NCI-H2227 treated with DMSO at 0.1 percent for 48 hours (cell line): Measurements from ENCODE around the gene TNFAIP2.

Experiments used
- DNase-seq: peaks from one replicate; lab custom pipeline; 2025; lab: John Stamatoyannopoulos, UW

Gene TNFAIP2

GRCh38 chr14:103093856-103094405 is 29.3 kb upstream of the TNFAIP2 start:
- DNase-seq: no peak

- no peak for DNase-seq
These were observed 28.7 kb upstream of the TNFAIP2 start, which contains the start of gene EXOC3L4 for GRCh38 chr14:103094406-103095209. EXOC3L4 (plus strand) TSS chr14:103094725; CDS start chr14:103100220, 5,495 bp downstream.

- DNase-seq: no peak
These were observed 28.0 kb upstream of the TNFAIP2 start for GRCh38 chr14:103095210-103095778.

- no peak for DNase-seq
These were observed 26.9 kb upstream of the TNFAIP2 start for GRCh38 chr14:103096387-103096786.

GRCh38 chr14:103097244-103097993 is 25.8 kb upstream of the TNFAIP2 start:
- DNase-seq: no peak

GRCh38 chr14:103097994-103098957 is 25.0 kb upstream of the TNFAIP2 start:
- no peak for DNase-seq

- no peak for DNase-seq
These were observed 24.1 kb upstream of the TNFAIP2 start for GRCh38 chr14:103099081-103099732.

GRCh38 chr14:103099733-103100280 is 23.5 kb upstream of the TNFAIP2 start:
- DNase-seq: no peak

- no peak for DNase-seq
These were observed 22.8 kb upstream of the TNFAIP2 start for GRCh38 chr14:103100281-103101121.

GRCh38 chr14:103101257-103101962 is 21.9 kb upstream of the TNFAIP2 start:
- no peak for DNase-seq

- no peak for DNase-seq
These were observed 21.1 kb upstream of the TNFAIP2 start for GRCh38 chr14:103101963-103102688.

GRCh38 chr14:103102689-103103260 is 20.5 kb upstream of the TNFAIP2 start:
- no peak for DNase-seq

- peak; percentile 75 for DNase-seq
These were observed 19.5 kb upstream of the TNFAIP2 start for GRCh38 chr14:103103461-103104388.

- DNase-seq: no peak
These were observed 18.9 kb upstream of the TNFAIP2 start for GRCh38 chr14:103104389-103104653.

- DNase-seq: peak; percentile 49
These were observed 18.4 kb upstream of the TNFAIP2 start for GRCh38 chr14:103104654-103105452.

GRCh38 chr14:103105580-103106150 is 17.6 kb upstream of the TNFAIP2 start:
- no peak for DNase-seq
